Measurements from ENCODE around the gene NAALADL2. TPM values are rescaled to one million over a fixed set of nuclear protein-coding genes. Genes with fewer than 3 reads are reported as not detected.

The NAALADL2 gene
- total RNA-seq, 6 donors from 2014 or later: 4.4 to 12.6 (median 6.3) TPM

DNA sequence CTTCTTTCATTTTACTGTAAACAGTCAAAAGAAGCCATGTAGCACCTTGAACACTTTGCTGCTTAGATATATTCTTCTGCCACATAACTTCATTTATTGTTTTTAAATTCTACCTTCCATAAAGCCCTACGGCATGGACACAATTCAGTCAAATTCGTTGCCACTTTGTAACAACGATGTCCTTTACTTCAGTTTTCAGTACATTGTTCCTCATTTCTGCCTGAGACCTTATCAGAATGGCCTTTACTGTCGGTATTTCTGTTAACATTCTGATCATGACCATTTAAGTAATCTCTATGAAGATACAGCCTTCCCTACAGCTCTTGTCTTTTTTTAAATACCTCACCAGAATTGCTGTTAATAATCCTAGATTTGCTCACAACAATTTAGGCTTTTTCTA lies 466.9 kb downstream of the NAALADL2 start:
- 89 to 91% methylated on average over 4 of the region's 4 CpGs for WGBS, 2 donors
- Histone ChIP-seq H3K27ac (no peak overlapping the region), H3K9me3 (no peaks in the 10 kb centered on the region), H3K4me3 (no peak overlapping the region), H3K27me3 (no peaks in the 10 kb centered on the region), H3K4me1 (no peaks in the 10 kb centered on the region), H3K36me3 (no peaks in the 10 kb centered on the region)
- no peak for DNase-seq
- TF ChIP-seq, protein P1, sequence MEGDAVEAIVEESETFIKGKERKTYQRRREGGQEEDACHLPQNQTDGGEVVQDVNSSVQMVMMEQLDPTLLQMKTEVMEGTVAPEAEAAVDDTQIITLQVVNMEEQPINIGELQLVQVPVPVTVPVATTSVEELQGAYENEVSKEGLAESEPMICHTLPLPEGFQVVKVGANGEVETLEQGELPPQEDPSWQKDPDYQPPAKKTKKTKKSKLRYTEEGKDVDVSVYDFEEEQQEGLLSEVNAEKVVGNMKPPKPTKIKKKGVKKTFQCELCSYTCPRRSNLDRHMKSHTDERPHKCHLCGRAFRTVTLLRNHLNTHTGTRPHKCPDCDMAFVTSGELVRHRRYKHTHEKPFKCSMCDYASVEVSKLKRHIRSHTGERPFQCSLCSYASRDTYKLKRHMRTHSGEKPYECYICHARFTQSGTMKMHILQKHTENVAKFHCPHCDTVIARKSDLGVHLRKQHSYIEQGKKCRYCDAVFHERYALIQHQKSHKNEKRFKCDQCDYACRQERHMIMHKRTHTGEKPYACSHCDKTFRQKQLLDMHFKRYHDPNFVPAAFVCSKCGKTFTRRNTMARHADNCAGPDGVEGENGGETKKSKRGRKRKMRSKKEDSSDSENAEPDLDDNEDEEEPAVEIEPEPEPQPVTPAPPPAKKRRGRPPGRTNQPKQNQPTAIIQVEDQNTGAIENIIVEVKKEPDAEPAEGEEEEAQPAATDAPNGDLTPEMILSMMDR (IDR thresholded peaks at IDR 0.05): no peak
- TF ChIP-seq EP300 (IDR thresholded peaks at IDR 0.05): no peak
- no peak for TF ChIP-seq POLR2A (IDR thresholded peaks at IDR 0.05)
- no peak for TF ChIP-seq POLR2AphosphoS5 (IDR thresholded peaks at IDR 0.05)
- ATAC-seq (ENCODE audit: low FRiP score in 2 of 2): no peak

- Histone ChIP-seq H3K36me3 (no peaks in the 10 kb centered on the region), H3K4me3 (no peak overlapping the region), H3K27me3 (no peaks in the 10 kb centered on the region), H3K27ac (no peak overlapping the region), H3K9me3 (no peaks in the 10 kb centered on the region), H3K4me1 (no peaks in the 10 kb centered on the region)
- TF ChIP-seq POLR2A (IDR thresholded peaks at IDR 0.05) (no peak), EP300 (IDR thresholded peaks at IDR 0.05) (no peak), POLR2AphosphoS5 (IDR thresholded peaks at IDR 0.05) (no peak)
- TF ChIP-seq, protein P1 (IDR thresholded peaks at IDR 0.05): no peak
- ATAC-seq (ENCODE audit: low FRiP score in 2 of 2): no peak
- WGBS, 2 donors: 94 to 96% methylated on average over 2 of the region's 2 CpGs
- no peak for DNase-seq
Observed at GRCh38 chr3:175329373-175329772, 470.2 kb downstream of the NAALADL2 start.

DNA sequence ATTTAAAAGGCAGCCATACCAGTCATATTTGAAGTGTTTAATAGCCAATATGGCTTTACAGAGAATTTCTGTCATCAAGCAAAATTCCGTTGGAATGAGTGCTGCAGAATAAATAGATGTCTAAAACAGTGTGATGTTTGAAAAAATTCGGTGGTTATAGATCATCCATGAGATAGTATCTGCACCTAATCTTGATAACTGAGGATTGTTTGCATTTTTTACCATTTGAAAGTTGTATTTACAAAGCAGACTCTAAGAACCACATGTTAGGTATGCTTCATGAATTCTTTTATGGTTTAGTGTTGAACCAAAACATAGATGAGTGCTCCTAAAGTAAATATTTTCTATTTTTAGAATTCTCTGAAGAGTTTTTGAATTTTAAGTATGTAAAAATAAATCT lies 476.1 kb downstream of the NAALADL2 start:
- Histone ChIP-seq H3K27me3 (no peaks in the 10 kb centered on the region), H3K36me3 (no peaks in the 10 kb centered on the region), H3K4me3 (no peak overlapping the region), H3K9me3 (no peaks in the 10 kb centered on the region), H3K27ac (no peak overlapping the region), H3K4me1 (no peaks in the 10 kb centered on the region)
- no peak for ATAC-seq (ENCODE audit: low FRiP score in 2 of 2)
- 31 to 34% methylated on average over 2 of the region's 2 CpGs for WGBS, 2 donors
- no peak for DNase-seq
- TF ChIP-seq, protein P1 (IDR thresholded peaks at IDR 0.05): no peak
- TF ChIP-seq POLR2AphosphoS5 (IDR thresholded peaks at IDR 0.05) (no peak), EP300 (IDR thresholded peaks at IDR 0.05) (no peak), POLR2A (IDR thresholded peaks at IDR 0.05) (no peak)

- Histone ChIP-seq H3K36me3 (no peaks in the 10 kb centered on the region), H3K4me3 (no peak overlapping the region), H3K4me1 (no peaks in the 10 kb centered on the region), H3K27ac (no peak overlapping the region), H3K9me3 (no peaks in the 10 kb centered on the region), H3K27me3 (no peaks in the 10 kb centered on the region)
- no peak for DNase-seq
- TF ChIP-seq, protein P1 (IDR thresholded peaks at IDR 0.05): no peak
- TF ChIP-seq EP300 (IDR thresholded peaks at IDR 0.05): no peak
- no peak for TF ChIP-seq POLR2A (IDR thresholded peaks at IDR 0.05)
- TF ChIP-seq POLR2AphosphoS5 (IDR thresholded peaks at IDR 0.05): no peak
- WGBS, 2 donors: 77 to 81% methylated on average over 2 of the region's 2 CpGs
- no peak for ATAC-seq (ENCODE audit: low FRiP score in 2 of 2)
Observed at GRCh38 chr3:175336406-175337133, 477.4 kb downstream of the NAALADL2 start.

DNA sequence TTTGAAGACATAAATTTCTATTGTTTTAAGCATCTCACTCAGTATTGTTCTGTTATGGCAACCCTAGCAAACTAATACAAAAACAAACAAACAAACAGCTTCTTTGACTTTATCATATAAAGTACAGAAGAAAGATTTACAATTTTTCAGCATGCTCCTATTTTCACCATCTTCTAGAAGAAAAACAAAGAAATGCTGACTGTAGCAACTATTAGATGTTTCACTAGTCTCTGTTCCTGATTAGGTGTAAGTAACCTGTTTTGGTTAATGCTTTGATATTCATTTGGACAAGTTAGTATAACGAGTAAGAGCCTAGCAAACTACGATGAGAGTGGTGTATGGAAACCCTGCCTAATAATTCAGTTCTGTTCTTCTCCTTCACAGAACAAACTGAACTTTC lies 478.5 kb downstream of the NAALADL2 start:
- WGBS, 2 donors: 87 to 90% methylated on average over 2 of the region's 2 CpGs
- DNase-seq: no peak
- H3K27me3 ChIP-seq: no peaks in the 10 kb centered on the region
- no peaks in the 10 kb centered on the region for H3K36me3 ChIP-seq
- H3K9me3 ChIP-seq: no peaks in the 10 kb centered on the region
- H3K27ac ChIP-seq: no peak overlapping the region
- H3K4me3 ChIP-seq: no peak overlapping the region
- no peak for ATAC-seq (ENCODE audit: low FRiP score in 2 of 2)
- TF ChIP-seq POLR2A (IDR thresholded peaks at IDR 0.05): no peak
- no peak for TF ChIP-seq POLR2AphosphoS5 (IDR thresholded peaks at IDR 0.05)
- TF ChIP-seq, protein P1 (IDR thresholded peaks at IDR 0.05): no peak
- TF ChIP-seq EP300 (IDR thresholded peaks at IDR 0.05): no peak
- H3K4me1 ChIP-seq: no peaks in the 10 kb centered on the region

Measured in upper lobe of left lung (tissue), 6 donors.